HG03442 (cell line): ENCODE data around the gene GPR153.

Experiments used
- ATAC-seq: cut with Tn5 transposase; IDR thresholded peaks from one replicate; pipeline ENCODE4 v1.9.1; 2021; ENCODE audit warnings: mild to moderate bottlenecking, moderate library complexity; ENCODE audit not compliant: unreplicated experiment

GPR153 gene

DNA sequence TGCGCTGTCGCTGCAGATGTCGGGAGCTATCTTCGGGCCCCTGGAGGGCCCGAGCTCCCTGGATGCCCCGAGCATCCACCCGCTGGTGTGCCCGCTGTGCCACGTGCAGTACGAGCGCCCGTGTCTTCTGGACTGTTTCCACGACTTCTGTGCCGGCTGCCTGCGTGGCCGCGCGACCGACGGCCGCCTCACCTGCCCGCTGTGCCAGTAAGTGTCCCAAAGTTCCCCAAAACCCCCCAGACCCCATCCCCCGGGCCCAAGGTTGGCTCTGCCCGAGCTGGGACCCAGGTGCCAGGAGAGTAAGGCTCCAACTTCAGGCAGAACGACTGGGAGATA, 54.4 kb downstream of the GPR153 start:
- no peak for ATAC-seq

DNA sequence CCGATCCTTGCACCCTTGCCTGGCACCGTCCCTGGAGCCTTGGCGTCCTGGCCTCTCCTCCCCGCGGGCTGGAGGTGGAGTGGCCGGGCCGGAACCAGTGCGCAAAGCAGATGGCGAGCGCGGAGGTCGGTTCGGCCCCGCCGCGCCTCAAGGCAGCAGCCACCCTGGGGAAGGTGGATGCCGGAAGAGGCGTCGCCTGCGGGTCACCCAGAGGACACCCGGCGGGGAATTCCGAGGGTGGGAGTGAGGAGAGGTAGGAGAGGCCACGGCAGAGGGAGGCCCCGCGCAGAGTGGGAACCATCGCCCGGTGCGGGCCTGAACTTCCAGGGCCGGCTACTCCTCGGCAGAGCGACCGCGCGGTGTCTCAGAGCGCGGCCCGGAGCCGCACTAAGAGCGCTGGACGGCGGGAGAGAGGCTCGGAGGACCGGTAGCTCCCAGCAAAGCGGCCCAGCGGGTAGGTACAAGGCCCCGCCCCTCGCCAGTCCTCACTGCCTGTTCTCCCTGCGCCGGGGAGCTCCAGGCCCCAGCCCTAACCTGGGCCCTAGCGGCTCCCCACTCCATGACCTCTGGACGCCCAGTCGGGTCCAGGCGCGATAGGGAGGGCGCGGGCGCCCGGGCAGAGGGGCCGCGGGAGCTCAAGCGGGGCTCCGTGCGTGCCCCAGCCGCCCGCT, 54.9 kb downstream of the GPR153 start, which contains the start of gene RNF207:
RNF207 (plus strand) TSS at position 271 of the 671 bp plus-strand sequence. CDS start 417 bp downstream, outside the sequence.
- peak; percentile 49 for ATAC-seq

DNA sequence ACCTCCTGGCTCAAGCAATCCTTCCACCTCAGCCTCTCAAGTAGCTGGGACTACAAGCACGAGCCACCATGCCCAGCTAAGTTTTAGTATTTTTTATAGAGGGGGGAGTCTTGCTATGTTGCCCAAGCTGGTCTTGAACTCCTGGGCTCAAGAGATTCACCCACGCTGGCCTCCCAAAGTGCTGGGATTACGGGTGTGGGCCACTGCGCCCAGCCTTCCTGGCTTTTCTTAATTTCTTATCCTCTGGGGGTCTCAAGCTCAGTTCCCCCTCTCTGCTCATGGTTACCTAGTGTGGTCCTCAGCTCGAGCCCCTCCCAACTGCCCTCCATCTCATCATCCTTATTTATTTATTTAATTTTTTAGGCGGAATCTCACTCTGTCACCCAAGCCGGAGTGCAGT, 58.6 kb downstream of the GPR153 start:
- ATAC-seq = no peak

DNA sequence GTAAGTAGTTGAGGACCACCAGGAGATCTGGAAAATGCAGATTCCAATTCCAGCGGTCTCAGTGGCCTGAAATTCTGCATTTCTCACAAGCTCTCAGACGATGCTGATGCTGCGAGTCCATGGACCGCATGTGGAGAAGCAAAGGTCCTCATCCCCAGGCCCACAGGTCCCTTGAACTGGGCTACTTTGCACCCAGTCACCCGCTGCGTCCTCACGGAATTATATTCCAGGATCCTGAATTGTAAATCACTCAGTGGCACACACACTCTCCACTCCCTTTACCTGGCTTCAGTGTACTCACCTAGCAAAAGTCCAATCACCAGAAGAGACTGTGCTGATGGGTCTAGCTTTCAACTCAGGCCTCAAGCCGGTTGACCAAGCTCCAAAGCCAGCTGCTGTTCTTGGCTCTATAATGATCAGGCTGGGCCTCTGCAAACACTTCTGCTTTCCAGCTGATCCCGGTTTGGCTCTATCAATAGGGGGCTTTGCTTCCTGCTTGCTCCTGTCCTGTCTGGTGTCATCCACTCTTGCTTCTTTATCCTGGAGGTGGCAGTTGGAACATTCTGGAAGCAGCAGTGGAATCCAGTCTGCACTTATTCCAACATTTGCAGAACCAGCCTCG, 60.6 kb downstream of the GPR153 start:
- ATAC-seq = no peak

DNA sequence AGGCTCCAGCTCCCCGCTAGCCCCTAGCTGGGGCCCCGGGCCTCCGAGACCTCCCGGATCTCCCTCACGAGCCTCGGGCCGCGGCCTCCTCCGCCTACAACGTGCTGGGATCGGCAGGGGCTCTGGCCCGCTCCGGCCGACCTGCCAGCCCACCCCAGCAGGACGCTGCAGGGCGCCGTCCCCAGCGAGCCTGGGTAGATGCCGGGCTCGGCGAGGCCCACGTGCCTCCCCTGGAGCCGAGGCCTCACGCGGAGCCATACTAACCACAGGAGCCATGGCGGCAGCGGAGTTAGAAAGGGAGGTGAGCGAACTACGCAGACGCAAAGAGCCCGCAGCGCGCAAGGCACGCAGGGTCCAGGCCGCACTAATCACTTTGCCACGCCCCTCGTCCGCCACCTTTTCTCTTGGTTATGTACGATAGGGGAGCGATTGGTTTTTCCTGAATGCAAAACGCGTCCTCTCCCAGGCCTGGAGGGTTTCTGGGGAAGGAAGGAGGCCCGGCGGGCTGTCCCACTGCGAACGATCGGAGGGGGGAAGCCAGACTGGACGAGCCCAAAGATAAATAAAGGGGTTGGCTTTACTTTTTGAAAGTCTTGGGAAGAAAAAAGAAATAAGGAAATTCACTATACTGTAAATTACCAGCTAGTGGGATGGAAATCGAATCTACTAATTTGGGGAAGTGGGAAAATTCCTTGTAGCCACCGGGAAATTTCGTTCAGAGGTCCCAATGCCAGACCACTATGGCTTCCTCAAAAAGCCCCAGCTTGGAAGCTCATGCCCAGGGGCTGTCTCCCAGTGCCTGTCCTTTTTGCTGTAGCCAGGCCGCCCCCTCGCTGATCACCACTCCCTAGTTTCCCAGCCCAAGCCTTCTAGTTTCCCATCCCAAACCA, 61.4 kb downstream of the GPR153 start, which contains the start of gene RPL22:
RPL22 (minus strand) TSS at position 298 of the 890 bp plus-strand sequence; CDS start at position 276, 22 bp downstream.
- peak; percentile 96 for ATAC-seq

DNA sequence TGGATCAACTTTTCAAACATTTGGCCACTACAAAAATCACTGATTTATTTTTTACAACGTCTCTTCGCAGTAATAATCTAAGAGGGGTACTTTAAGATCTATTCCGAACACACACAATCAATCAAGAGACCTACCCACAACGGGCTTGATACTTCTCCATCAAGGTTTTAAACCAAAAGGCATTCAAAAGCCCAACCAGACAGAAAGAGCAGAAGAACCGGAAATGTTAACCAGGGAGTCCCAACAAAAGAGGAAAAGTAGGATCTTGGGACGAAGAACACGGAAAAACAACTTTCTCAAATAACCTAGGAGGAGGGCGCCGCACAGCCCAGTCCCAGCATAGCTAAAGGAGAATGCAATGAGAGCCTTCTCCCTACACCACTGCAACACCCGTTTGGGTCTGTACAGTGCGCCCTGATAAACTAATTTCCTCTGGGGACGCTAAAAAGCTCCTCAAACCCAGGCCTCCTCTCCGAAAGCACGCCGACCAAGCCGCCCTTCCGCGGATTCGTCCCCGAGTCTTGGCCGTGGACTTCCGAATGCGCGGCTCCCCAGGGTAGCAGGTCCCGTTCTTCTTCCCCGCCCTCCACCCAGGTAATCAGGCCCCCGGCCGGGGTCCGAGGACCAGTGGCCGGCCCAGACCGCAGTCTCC, 62.1 kb downstream of the GPR153 start:
- ATAC-seq = no peak

DNA sequence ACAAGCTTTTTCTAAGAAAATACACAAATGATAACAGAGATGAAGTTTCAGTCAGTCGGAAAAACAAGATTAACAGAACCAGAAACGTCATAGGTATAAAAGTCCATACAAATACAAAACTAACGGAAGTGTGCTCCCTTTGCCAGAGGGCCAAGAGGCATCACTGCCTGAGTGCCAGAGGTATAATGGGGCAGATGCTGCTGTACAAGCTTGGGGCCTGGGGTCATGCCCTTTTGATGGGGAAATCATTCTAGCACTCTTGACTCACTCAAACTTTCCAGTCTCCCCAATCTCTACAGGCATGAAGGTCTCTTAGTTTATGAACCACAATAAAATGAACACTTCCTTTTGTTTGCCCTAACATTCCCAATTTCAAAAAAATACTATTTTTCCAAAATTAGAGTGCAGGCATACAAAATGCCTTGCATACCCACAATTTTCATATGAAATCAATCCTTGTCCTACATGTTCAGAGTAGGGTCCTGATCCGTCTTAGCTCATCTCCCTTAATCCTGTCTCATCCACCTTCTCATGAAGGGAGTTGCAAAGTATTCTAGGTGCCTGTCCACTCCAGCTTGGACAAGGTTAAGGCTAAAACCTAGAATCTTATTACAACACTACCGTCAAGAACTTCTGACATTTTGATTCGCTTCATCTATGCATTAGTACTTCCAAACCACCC, 63.0 kb downstream of the GPR153 start:
- no peak for ATAC-seq
